ENCODE results near the gene PITPNM2.

Gene PITPNM2

GRCh38 chr12:123120452-123121166, 30.3 kb downstream of the PITPNM2 start:
- no peak overlapping the region for H3K4me3 ChIP-seq (ENCODE audit: low read length in 2 of 2)
- H2AFZ ChIP-seq (ENCODE audit: low read length): no peak overlapping the region
- H2BK5ac ChIP-seq (ENCODE audit: low read length): no peak overlapping the region
- H3K79me1 ChIP-seq (ENCODE audit: low read depth, low read length): no peaks in the 10 kb centered on the region
- H3K9me3 ChIP-seq (replicated peaks in 1 of 2; ENCODE audit: control insufficient read depth in 2 of 2, insufficient read depth in 1 of 2, low read depth in 1 of 2, low read length in 2 of 2): no peaks in the 10 kb centered on the region
- H3K27me3 ChIP-seq (ENCODE audit: control insufficient read depth in 3 of 3, insufficient read depth in 3 of 3, low read depth in 1 of 3, low read length in 3 of 3): no peaks in the 10 kb centered on the region
- no peaks in the 10 kb centered on the region for H3K36me3 ChIP-seq (replicated peaks in 1 of 2; ENCODE audit: control insufficient read depth in 2 of 2, insufficient read depth in 2 of 2, low read length in 2 of 2)
- H3K4me2 ChIP-seq (ENCODE audit: insufficient read depth, low read length, poor library complexity, severe bottlenecking): no peak overlapping the region
- H2BK120ac ChIP-seq (ENCODE audit: low read depth, low read length): no peak overlapping the region
- no peak overlapping the region for H3K4ac ChIP-seq (ENCODE audit: low read length)
- peaks cover 3% of the 10 kb centered on the region in 2 donors for H3K4me1 ChIP-seq (ENCODE audit: control insufficient read depth in 2 of 2, insufficient read depth in 1 of 2, low read depth in 1 of 2, low read length in 2 of 2)
- no peak overlapping the region for H3K27ac ChIP-seq (replicated peaks; ENCODE audit: low read length)
- no peak for DNase-seq (ENCODE audit: low spot score)
- no peak overlapping the region for H3K14ac ChIP-seq (ENCODE audit: low read length)
- no peak overlapping the region for H3K9ac ChIP-seq (ENCODE audit: low read depth, low read length, poor library complexity)
- no peak overlapping the region for H2BK12ac ChIP-seq (ENCODE audit: low read length)
- H2AK5ac ChIP-seq (ENCODE audit: low read depth, low read length): no peak overlapping the region
- no peak overlapping the region for H2BK15ac ChIP-seq (ENCODE audit: low read length)
- WGBS, 2 donors (ENCODE audit: extremely low coverage in 2 of 2, insufficient read length in 2 of 2, insufficient replicate concordance in 1 of 2): no CpG with 5 or more reads among the region's 3 CpGs
- H4K8ac ChIP-seq (ENCODE audit: low read depth, low read length): no peak overlapping the region
- no peak overlapping the region for H4K91ac ChIP-seq (ENCODE audit: low read depth, low read length, poor library complexity)
- no peak overlapping the region for H3K23ac ChIP-seq (ENCODE audit: low read depth, low read length, poor library complexity)
- H3K18ac ChIP-seq (ENCODE audit: low read length): no peak overlapping the region

GRCh38 chr12:123119808-123120207, 31.1 kb downstream of the PITPNM2 start:
- no peak overlapping the region for H4K8ac ChIP-seq (ENCODE audit: low read depth, low read length)
- no peak overlapping the region for H3K4ac ChIP-seq (ENCODE audit: low read length)
- DNase-seq (ENCODE audit: low spot score): no peak
- H2AK5ac ChIP-seq (ENCODE audit: low read depth, low read length): no peak overlapping the region
- H2BK120ac ChIP-seq (ENCODE audit: low read depth, low read length): no peak overlapping the region
- no peaks in the 10 kb centered on the region for H3K27me3 ChIP-seq (ENCODE audit: control insufficient read depth in 3 of 3, insufficient read depth in 3 of 3, low read depth in 1 of 3, low read length in 3 of 3)
- H3K4me3 ChIP-seq (ENCODE audit: low read length in 2 of 2): no peak overlapping the region
- no peak overlapping the region for H2AFZ ChIP-seq (ENCODE audit: low read length)
- no peak overlapping the region for H3K9ac ChIP-seq (ENCODE audit: low read depth, low read length, poor library complexity)
- no peak overlapping the region for H2BK12ac ChIP-seq (ENCODE audit: low read length)
- no peak overlapping the region for H3K14ac ChIP-seq (ENCODE audit: low read length)
- no CpG with 5 or more reads among the region's 7 CpGs for WGBS, 2 donors (ENCODE audit: extremely low coverage in 2 of 2, insufficient read length in 2 of 2, insufficient replicate concordance in 1 of 2)
- H3K79me1 ChIP-seq (ENCODE audit: low read depth, low read length): no peaks in the 10 kb centered on the region
- H3K9me3 ChIP-seq (replicated peaks in 1 of 2; ENCODE audit: control insufficient read depth in 2 of 2, insufficient read depth in 1 of 2, low read depth in 1 of 2, low read length in 2 of 2): no peaks in the 10 kb centered on the region
- no peak overlapping the region for H4K91ac ChIP-seq (ENCODE audit: low read depth, low read length, poor library complexity)
- no peak overlapping the region for H2BK5ac ChIP-seq (ENCODE audit: low read length)
- H3K27ac ChIP-seq (replicated peaks; ENCODE audit: low read length): no peak overlapping the region
- no peak overlapping the region for H3K23ac ChIP-seq (ENCODE audit: low read depth, low read length, poor library complexity)
- H3K18ac ChIP-seq (ENCODE audit: low read length): no peak overlapping the region
- H3K4me2 ChIP-seq (ENCODE audit: insufficient read depth, low read length, poor library complexity, severe bottlenecking): no peak overlapping the region
- peaks cover 3 to 8% of the 10 kb centered on the region in 2 donors for H3K4me1 ChIP-seq (ENCODE audit: control insufficient read depth in 2 of 2, insufficient read depth in 1 of 2, low read depth in 1 of 2, low read length in 2 of 2)
- no peak overlapping the region for H2BK15ac ChIP-seq (ENCODE audit: low read length)
- no peaks in the 10 kb centered on the region for H3K36me3 ChIP-seq (replicated peaks in 1 of 2; ENCODE audit: control insufficient read depth in 2 of 2, insufficient read depth in 2 of 2, low read length in 2 of 2)

DNA sequence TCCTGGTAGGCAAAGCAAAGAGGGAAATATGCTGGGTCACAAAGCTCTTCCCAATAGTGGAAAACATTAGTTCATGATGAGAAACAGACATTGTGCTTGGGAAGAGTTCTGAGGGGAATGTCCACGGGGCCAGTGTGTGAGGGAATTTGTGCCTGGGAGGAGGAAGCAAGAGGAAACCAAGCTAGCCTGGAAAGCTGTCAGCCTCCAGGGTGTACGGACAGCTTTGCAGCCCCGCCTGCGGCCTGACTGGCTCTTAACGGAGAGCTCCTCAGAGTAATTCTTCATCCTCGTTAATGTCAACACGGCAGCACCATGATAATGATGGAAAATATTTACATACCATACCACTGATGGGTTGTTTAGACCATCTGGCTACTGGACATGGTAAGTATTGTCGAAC, 32.4 kb downstream of the PITPNM2 start:
- Histone ChIP-seq H3K27me3 (ENCODE audit: control insufficient read depth in 3 of 3, insufficient read depth in 3 of 3, low read depth in 1 of 3, low read length in 3 of 3) (no peaks in the 10 kb centered on the region), H2BK120ac (ENCODE audit: low read depth, low read length) (no peak overlapping the region), H4K91ac (ENCODE audit: low read depth, low read length, poor library complexity) (no peak overlapping the region), H3K4me2 (ENCODE audit: insufficient read depth, low read length, poor library complexity, severe bottlenecking) (no peak overlapping the region), H3K23ac (ENCODE audit: low read depth, low read length, poor library complexity) (no peak overlapping the region), H2AK5ac (ENCODE audit: low read depth, low read length) (no peak overlapping the region), H3K36me3 (replicated peaks in 1 of 2; ENCODE audit: control insufficient read depth in 2 of 2, insufficient read depth in 2 of 2, low read length in 2 of 2) (no peaks in the 10 kb centered on the region), H3K79me1 (ENCODE audit: low read depth, low read length) (no peaks in the 10 kb centered on the region), H3K18ac (ENCODE audit: low read length) (peak overlapping the region; percentile 49), H2AFZ (ENCODE audit: low read length) (no peak overlapping the region), H3K4me1 (ENCODE audit: control insufficient read depth in 2 of 2, insufficient read depth in 1 of 2, low read depth in 1 of 2, low read length in 2 of 2) (peaks cover 3 to 8% of the 10 kb centered on the region in 2 donors), H3K4me3 (ENCODE audit: low read length in 2 of 2) (no peak overlapping the region), H4K8ac (ENCODE audit: low read depth, low read length) (no peak overlapping the region), H3K9me3 (replicated peaks in 1 of 2; ENCODE audit: control insufficient read depth in 2 of 2, insufficient read depth in 1 of 2, low read depth in 1 of 2, low read length in 2 of 2) (no peaks in the 10 kb centered on the region), H2BK5ac (ENCODE audit: low read length) (no peak overlapping the region), H3K9ac (ENCODE audit: low read depth, low read length, poor library complexity) (peak overlapping the region; percentile 78), H3K4ac (ENCODE audit: low read length) (no peak overlapping the region), H3K14ac (ENCODE audit: low read length) (no peak overlapping the region), H2BK15ac (ENCODE audit: low read length) (no peak overlapping the region), H3K27ac (replicated peaks; ENCODE audit: low read length) (no peak overlapping the region), H2BK12ac (ENCODE audit: low read length) (peak overlapping the region; percentile 28)
- no CpG with 5 or more reads among the region's 8 CpGs for WGBS, 2 donors (ENCODE audit: extremely low coverage in 2 of 2, insufficient read length in 2 of 2, insufficient replicate concordance in 1 of 2)
- DNase-seq (ENCODE audit: low spot score): no peak

DNA sequence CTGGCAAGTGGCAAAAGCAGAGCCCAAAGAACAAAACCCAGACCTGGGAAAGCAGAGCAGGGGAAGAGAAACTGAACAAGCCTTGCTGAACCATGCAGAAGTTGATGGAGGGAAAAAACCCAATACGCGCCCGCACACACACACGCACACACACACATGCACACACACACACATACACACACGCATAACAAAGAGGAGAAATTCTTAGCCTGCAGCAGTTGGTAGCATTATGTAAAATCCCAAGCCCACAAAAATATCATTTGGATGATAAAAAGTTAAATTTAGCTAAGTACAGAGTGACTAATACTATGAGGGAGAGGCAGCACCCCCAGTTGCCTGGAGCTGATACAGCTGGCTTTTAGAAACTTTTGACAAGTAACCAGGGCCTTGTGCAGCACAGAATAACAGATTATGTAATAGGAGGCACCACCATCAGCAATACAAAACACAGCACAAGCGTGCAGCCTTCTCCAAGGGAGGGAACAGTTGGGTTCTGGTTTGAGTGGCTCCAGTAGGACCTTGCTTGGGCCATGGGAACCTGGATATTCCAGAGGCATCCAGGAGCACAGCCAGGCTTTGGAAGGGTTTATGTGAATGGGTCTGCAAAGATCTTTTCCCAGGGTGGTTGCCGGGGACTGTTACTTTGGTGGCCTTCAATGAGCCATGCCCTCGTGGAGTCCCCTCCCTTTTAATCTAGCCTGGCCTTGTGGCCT, 35.3 kb downstream of the PITPNM2 start:
- Histone ChIP-seq H3K4me1 (ENCODE audit: control insufficient read depth in 2 of 2, insufficient read depth in 1 of 2, low read depth in 1 of 2, low read length in 2 of 2) (peaks cover 15 to 29% of the 10 kb centered on the region in 2 donors), H3K9ac (ENCODE audit: low read depth, low read length, poor library complexity) (no peak overlapping the region), H3K14ac (ENCODE audit: low read length) (no peak overlapping the region), H4K91ac (ENCODE audit: low read depth, low read length, poor library complexity) (no peak overlapping the region), H3K23ac (ENCODE audit: low read depth, low read length, poor library complexity) (no peak overlapping the region), H3K18ac (ENCODE audit: low read length) (no peak overlapping the region), H3K4me2 (ENCODE audit: insufficient read depth, low read length, poor library complexity, severe bottlenecking) (no peak overlapping the region), H3K36me3 (replicated peaks in 1 of 2; ENCODE audit: control insufficient read depth in 2 of 2, insufficient read depth in 2 of 2, low read length in 2 of 2) (no peaks in the 10 kb centered on the region), H3K27me3 (ENCODE audit: control insufficient read depth in 3 of 3, insufficient read depth in 3 of 3, low read depth in 1 of 3, low read length in 3 of 3) (no peaks in the 10 kb centered on the region), H3K9me3 (replicated peaks in 1 of 2; ENCODE audit: control insufficient read depth in 2 of 2, insufficient read depth in 1 of 2, low read depth in 1 of 2, low read length in 2 of 2) (no peaks in the 10 kb centered on the region), H2AFZ (ENCODE audit: low read length) (no peak overlapping the region), H2AK5ac (ENCODE audit: low read depth, low read length) (no peak overlapping the region), H3K79me1 (ENCODE audit: low read depth, low read length) (no peaks in the 10 kb centered on the region), H3K4me3 (ENCODE audit: low read length in 2 of 2) (no peak overlapping the region), H2BK120ac (ENCODE audit: low read depth, low read length) (no peak overlapping the region), H3K27ac (replicated peaks; ENCODE audit: low read length) (no peak overlapping the region), H4K8ac (ENCODE audit: low read depth, low read length) (no peak overlapping the region), H2BK5ac (ENCODE audit: low read length) (no peak overlapping the region), H2BK12ac (ENCODE audit: low read length) (no peak overlapping the region), H3K4ac (ENCODE audit: low read length) (no peak overlapping the region), H2BK15ac (ENCODE audit: low read length) (no peak overlapping the region)
- no CpG with 5 or more reads among the region's 8 CpGs for WGBS, 2 donors (ENCODE audit: extremely low coverage in 2 of 2, insufficient read length in 2 of 2, insufficient replicate concordance in 1 of 2)
- DNase-seq (ENCODE audit: low spot score): no peak

All from neuronal stem cell (in vitro differentiated cells).